Activated CD4-positive, alpha-beta memory T cell treated with anti-CD3 and anti-CD28 coated beads for 36 hours (primary cell): ENCODE measurements around the gene GNG14. TPM values are rescaled to one million over a fixed set of nuclear protein-coding genes. Genes with fewer than 3 reads are reported as not detected.
"Not testable (repeated sequence)": the region's sequence is repeated elsewhere in the genome, so short reads cannot be mapped to it uniquely, and the experiment has no call there.

Source experiments
- CTCF ChIA-PET: fragments of 350-600 bp; sonication (Branson Sonifier 250); formaldehyde crosslinking; loops from one replicate; lab custom pipeline; 2021; ENCODE audit warnings: antibody characterized with exemption, inconsistent platforms; lab: Charles Lee
- POLR2A ChIA-PET: fragments of 350-600 bp; sonication (Branson Sonifier 250); formaldehyde crosslinking; loops from one replicate; lab custom pipeline; 2021; ENCODE audit warnings: antibody characterized with exemption; lab: Charles Lee
- DNase-seq: peaks from one replicate; pipeline ENCODE4 v3.0.0-alpha.2; 2020
- H3K27ac Mint-ChIP-seq: one replicate; pipeline ENCODE4 v1.8.0; 2021; ENCODE audit warnings: mixed read lengths
- H3K27me3 Mint-ChIP-seq: one replicate; pipeline ENCODE4 v1.8.0; 2021; ENCODE audit warnings: mixed read lengths
- H3K36me3 Mint-ChIP-seq: one replicate; pipeline ENCODE4 v1.8.0; 2021; ENCODE audit warnings: mixed read lengths
- H3K4me1 Mint-ChIP-seq: one replicate; pipeline ENCODE4 v1.8.0; 2021; ENCODE audit warnings: low read depth, mixed read lengths
- H3K4me3 Mint-ChIP-seq: one replicate; pipeline ENCODE4 v1.8.0; 2021; ENCODE audit warnings: mild to moderate bottlenecking, mixed read lengths
- H3K9me3 Mint-ChIP-seq: one replicate; pipeline ENCODE4 v1.8.0; 2021; ENCODE audit warnings: mixed read lengths
- intact Hi-C: fragments of 100-400 bp; cut with micrococcal nuclease; formaldehyde crosslinking; loops from one replicate; pipeline ENCODE4 v1.15.1; 2023
- total RNA-seq, 2 experiments: library from RNA; stranded (reverse); gene quantifications; one replicate each; pipeline ENCODE4 v1.2.3, GENCODE V29; 2021

Gene GNG14
- total RNA-seq, 2 experiments from 2014 or later: not detected

GRCh38 chr19:12668932-12669269 is 18.9 kb upstream of the GNG14 start:
- CTCF ChIA-PET: interaction anchor here (0.9 to 2.1 kb wide), 5 partner anchors 29 to 127 kb away, joined by 3 to 8 read pairs (median 3); no protein-coding TSS in a partner anchor

GRCh38 chr19:12669270-12670158 is 18.3 kb upstream of the GNG14 start:
- peaks cover 23% of the 10 kb centered on the region for H3K36me3 Mint-ChIP-seq
- peak overlapping the region; percentile 97 for H3K27ac Mint-ChIP-seq
- peak overlapping the region; percentile 87 for H3K4me3 Mint-ChIP-seq
- ChIA-PET CTCF (interaction anchor here (0.6 to 2.1 kb wide), 7 partner anchors 29 to 127 kb away, joined by 3 to 8 read pairs (median 3); no protein-coding TSS in a partner anchor), POLR2A (interaction anchor here (1.5 kb wide), 1 partner anchor 12 kb away, joined by 11 read pairs; the partner anchor contains the start of gene DHPS)
- peak; percentile 84 for DNase-seq
- H3K27me3 Mint-ChIP-seq: no peaks in the 10 kb centered on the region
- no peaks in the 10 kb centered on the region for H3K9me3 Mint-ChIP-seq
- H3K4me1 Mint-ChIP-seq: peaks cover 50% of the 10 kb centered on the region
- intact Hi-C loops: loop anchor here (1.0 to 5.0 kb wide), 3 partner anchors 12 to 607 kb away; partner anchors contain the start of genes DHPS, ZNF490, ZNF791 and ZNF844

More at GRCh38 chr19:12668932-12669269, 18.9 kb upstream of the GNG14 start:
- intact Hi-C loops: loop anchor here (1.0 kb wide), 2 partner anchors 12 to 59 kb away; partner anchors contain the start of genes DHPS, ZNF490 and ZNF791
- Mint-ChIP-seq H3K36me3 (peaks cover 23% of the 10 kb centered on the region), H3K27ac (peak overlapping the region; percentile 97), H3K4me1 (peaks cover 52% of the 10 kb centered on the region), H3K27me3 (no peaks in the 10 kb centered on the region), H3K4me3 (peak overlapping the region; percentile 87), H3K9me3 (no peaks in the 10 kb centered on the region)
- POLR2A ChIA-PET: interaction anchor here (1.5 kb wide), 1 partner anchor 13 kb away, joined by 11 read pairs; the partner anchor contains the start of gene DHPS
- peak; percentile 80 for DNase-seq

GRCh38 chr19:12670159-12670928 is 17.5 kb upstream of the GNG14 start:
- peaks cover 29% of the 10 kb centered on the region for H3K36me3 Mint-ChIP-seq
- POLR2A ChIA-PET: no interaction called here
- peak overlapping the region; percentile 97 for H3K27ac Mint-ChIP-seq
- no peaks in the 10 kb centered on the region for H3K27me3 Mint-ChIP-seq
- CTCF ChIA-PET: interaction anchor here (0.6 to 2.1 kb wide), 4 partner anchors 30 to 126 kb away, joined by 3 to 8 read pairs (median 3); no protein-coding TSS in a partner anchor
- no peaks in the 10 kb centered on the region for H3K9me3 Mint-ChIP-seq
- no peak for DNase-seq
- intact Hi-C loops: loop anchor here (5.0 kb wide), 1 partner anchor 608 kb away; the partner anchor contains the start of gene ZNF844
- peak overlapping the region; percentile 87 for H3K4me3 Mint-ChIP-seq
- H3K4me1 Mint-ChIP-seq: peaks cover 41% of the 10 kb centered on the region

- Mint-ChIP-seq H3K9me3 (no peaks in the 10 kb centered on the region), H3K27ac (no peak overlapping the region), H3K36me3 (peaks cover 42% of the 10 kb centered on the region), H3K27me3 (no peaks in the 10 kb centered on the region), H3K4me1 (peaks cover 34% of the 10 kb centered on the region), H3K4me3 (no peak overlapping the region)
- POLR2A ChIA-PET: interaction anchor here (0.6 to 1.0 kb wide), 2 partner anchors 8 to 109 kb away, joined by 3 to 5 read pairs; no protein-coding TSS in a partner anchor
- no peak for DNase-seq
- CTCF ChIA-PET: interaction anchor here (0.6 to 3.9 kb wide), 16 partner anchors 10 to 174 kb away, joined by 3 to 25 read pairs (median 4); partner anchors contain the start of genes ZNF490 and ZNF791
- intact Hi-C loops: loop anchor here (1.0 to 5.0 kb wide), 2 partner anchors 108 to 610 kb away; partner anchors contain the start of gene ZNF844
Observed at GRCh38 chr19:12672744-12673143, 15.1 kb upstream of the GNG14 start.

GRCh38 chr19:12675399-12675798 is 12.4 kb upstream of the GNG14 start:
- no peak overlapping the region for H3K4me3 Mint-ChIP-seq
- H3K9me3 Mint-ChIP-seq: no peaks in the 10 kb centered on the region
- H3K36me3 Mint-ChIP-seq: peaks cover 45% of the 10 kb centered on the region
- H3K4me1 Mint-ChIP-seq: peaks cover 28% of the 10 kb centered on the region
- H3K27me3 Mint-ChIP-seq: no peaks in the 10 kb centered on the region
- intact Hi-C loops: no loop called here
- POLR2A ChIA-PET: no interaction called here
- H3K27ac Mint-ChIP-seq: peak overlapping the region; percentile 5
- CTCF ChIA-PET: interaction anchor here (0.8 to 2.0 kb wide), 3 partner anchors 9 to 112 kb away, joined by 3 to 10 read pairs (median 6); partner anchors contain the start of genes MAN2B1 and WDR83
- DNase-seq: no peak

- intact Hi-C loops: loop anchor here (1.0 kb wide), 1 partner anchor 81 kb away; no protein-coding TSS in a partner anchor
- Mint-ChIP-seq H3K36me3 (peaks cover 46% of the 10 kb centered on the region), H3K9me3 (no peaks in the 10 kb centered on the region), H3K27ac (no peak overlapping the region), H3K27me3 (no peaks in the 10 kb centered on the region), H3K4me1 (peaks cover 24% of the 10 kb centered on the region), H3K4me3 (no peak overlapping the region)
- DNase-seq: no peak
- ChIA-PET POLR2A (interaction anchor here (1.2 kb wide), 1 partner anchor 10 kb away, joined by 6 read pairs; the partner anchor contains the start of genes MAN2B1 and WDR83), CTCF (interaction anchor here (0.6 to 2.4 kb wide), 10 partner anchors 10 to 172 kb away, joined by 3 to 12 read pairs (median 6); partner anchors contain the start of genes FBXW9, MAN2B1 and WDR83)
Observed at GRCh38 chr19:12675940-12676339, 11.9 kb upstream of the GNG14 start.

GRCh38 chr19:12676384-12676792 is 11.4 kb upstream of the GNG14 start:
- ChIA-PET POLR2A (interaction anchor here (1.2 kb wide), 1 partner anchor 10 kb away, joined by 6 read pairs; the partner anchor contains the start of genes MAN2B1 and WDR83), CTCF (interaction anchor here (0.6 to 2.4 kb wide), 10 partner anchors 10 to 171 kb away, joined by 3 to 12 read pairs (median 6); partner anchors contain the start of genes FBXW9, MAN2B1, WDR83 and ZNF490)
- DNase-seq: peak; percentile 90
- Mint-ChIP-seq H3K27ac (no peak overlapping the region), H3K4me1 (peaks cover 26% of the 10 kb centered on the region), H3K27me3 (no peaks in the 10 kb centered on the region), H3K36me3 (peaks cover 49% of the 10 kb centered on the region), H3K4me3 (no peak overlapping the region), H3K9me3 (no peaks in the 10 kb centered on the region)
- intact Hi-C loops: loop anchor here (1.0 kb wide), 1 partner anchor 81 kb away; no protein-coding TSS in a partner anchor

- H3K27ac Mint-ChIP-seq: no peak overlapping the region
- ChIA-PET POLR2A (interaction anchor here (1.2 kb wide), 1 partner anchor 11 kb away, joined by 6 read pairs; the partner anchor contains the start of genes MAN2B1 and WDR83), CTCF (interaction anchor here (0.6 to 2.4 kb wide), 12 partner anchors 9 to 1668 kb away, joined by 3 to 12 read pairs (median 4); partner anchors contain the start of genes FBXW9, MAN2B1, WDR83 and ZNF490)
- H3K27me3 Mint-ChIP-seq: no peaks in the 10 kb centered on the region
- H3K4me3 Mint-ChIP-seq: no peak overlapping the region
- H3K9me3 Mint-ChIP-seq: no peaks in the 10 kb centered on the region
- peaks cover 48% of the 10 kb centered on the region for H3K36me3 Mint-ChIP-seq
- peaks cover 24% of the 10 kb centered on the region for H3K4me1 Mint-ChIP-seq
- DNase-seq: no peak
- intact Hi-C loops: loop anchor here (1.0 kb wide), 1 partner anchor 80 kb away; no protein-coding TSS in a partner anchor
Observed at GRCh38 chr19:12676928-12677327, 10.9 kb upstream of the GNG14 start.

GRCh38 chr19:12678039-12678438 is 9.8 kb upstream of the GNG14 start:
- intact Hi-C loops, DNase-seq, H3K27ac Mint-ChIP-seq, H3K9me3 Mint-ChIP-seq, H3K4me3 Mint-ChIP-seq, H3K27me3 Mint-ChIP-seq: not testable (repeated sequence)
- H3K36me3 Mint-ChIP-seq: peaks cover 41% of the 10 kb centered on the region
- ChIA-PET POLR2A (interaction anchor here (2.1 kb wide), 1 partner anchor 12 kb away, joined by 6 read pairs; the partner anchor contains the start of genes MAN2B1 and WDR83), CTCF (interaction anchor here (0.6 to 2.4 kb wide), 6 partner anchors 8 to 170 kb away, joined by 3 to 9 read pairs (median 3); partner anchors contain the start of gene FBXW9)
- H3K4me1 Mint-ChIP-seq: peaks cover 23% of the 10 kb centered on the region

GRCh38 chr19:12680034-12680433 is 7.8 kb upstream of the GNG14 start:
- POLR2A ChIA-PET: no interaction called here
- Mint-ChIP-seq H3K36me3 (peaks cover 29% of the 10 kb centered on the region), H3K27me3 (no peaks in the 10 kb centered on the region), H3K4me1 (peaks cover 23% of the 10 kb centered on the region), H3K27ac (peak overlapping the region; percentile 38), H3K4me3 (peak overlapping the region; percentile 95), H3K9me3 (no peaks in the 10 kb centered on the region)
- CTCF ChIA-PET: no interaction called here
- no peak for DNase-seq
- intact Hi-C loops: loop anchor here (5.0 kb wide), 1 partner anchor 42 kb away; the partner anchor contains the start of gene TNPO2
